Right ventricle myocardium inferior (tissue), 1 donor: ENCODE data around the gene CATSPERD. TPM values are rescaled to one million over a fixed set of nuclear protein-coding genes. Genes with fewer than 3 reads are reported as not detected.

Source experiments
- ATAC-seq: fragments of 200-7000 bp; cut with Tn5 transposase; one replicate; pipeline ENCODE4 v1.9.1; 2020; ENCODE audit warnings: mild to moderate bottlenecking, moderate library complexity
- DNase-seq: peaks from one replicate; pipeline ENCODE4 v3.0.0; 2021; ENCODE audit errors: missing footprints
- intact Hi-C: fragments of 100-400 bp; cut with DNase I; formaldehyde crosslinking; loops from one replicate; pipeline ENCODE4 v1.11.0; 2022
- total RNA-seq: library from RNA; stranded (reverse); fragmentation: NEBNext Ultra II Directional; extraction: Animal tissue kit (Norgen Biotek cat#: 25700); gene quantifications from one replicate; pipeline ENCODE4 v1.2.1, GENCODE V29; 2021
- donor health status: DM: no; HTN: yes; CAD: no; lungs with severe emphysema.

CATSPERD gene
- total RNA-seq, 1 donor from 2014 or later: not detected

DNA sequence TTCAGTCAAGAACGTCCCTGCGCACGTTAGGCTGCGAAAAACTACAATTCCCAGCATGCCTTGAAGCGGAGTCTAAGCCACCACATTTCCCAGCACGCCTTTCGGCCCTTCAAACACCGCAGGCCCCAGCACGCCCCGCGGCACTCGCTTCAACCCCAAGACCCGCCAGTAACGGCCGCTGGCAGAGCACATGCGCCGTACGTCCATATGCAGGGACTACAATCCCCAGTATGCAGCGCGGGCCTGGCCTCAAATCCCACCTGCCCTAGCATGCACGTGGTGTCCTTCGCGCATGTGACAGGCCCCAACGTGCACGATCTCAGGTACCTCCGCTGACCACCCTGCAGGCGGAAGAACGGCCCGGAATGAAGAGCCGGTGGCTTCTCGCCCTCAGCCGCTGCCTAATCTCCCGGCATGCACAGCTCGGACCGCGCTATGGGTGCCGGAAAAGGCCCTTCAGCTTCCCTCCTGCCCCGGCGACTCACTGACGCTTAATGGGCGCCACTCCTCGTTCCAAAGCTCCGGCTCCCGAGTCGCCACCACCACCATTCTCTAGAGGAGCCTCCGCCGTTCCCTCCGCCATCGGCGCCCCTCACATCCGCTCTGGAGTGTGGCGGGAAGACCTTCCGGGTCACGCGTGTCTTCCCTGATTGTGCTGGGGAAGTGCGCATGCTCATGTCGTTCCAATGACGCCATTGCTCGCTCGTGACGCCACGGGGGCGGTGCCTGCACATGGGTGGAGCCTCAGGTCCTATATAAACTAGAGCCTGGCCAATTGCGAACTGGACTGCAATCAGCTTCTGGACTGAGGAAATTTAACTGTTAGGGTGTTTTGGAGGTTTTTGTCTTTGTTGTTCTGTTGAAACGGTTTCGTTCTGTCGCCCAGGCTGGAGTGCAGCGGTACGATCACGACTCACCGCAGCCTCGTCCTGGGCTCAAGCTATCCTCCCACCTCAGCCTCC, 70.4 kb downstream of the CATSPERD start, which contains the start of gene DUS3L:
Gene DUS3L (minus strand): TSS at position 605 of the 962 bp plus-strand sequence. CDS start 22 bp downstream, at position 583.
- peak; percentile 98 for ATAC-seq
- DNase-seq: peak; percentile 98
- intact Hi-C loops: loop anchor here (2.0 kb wide), 1 partner anchor 110 kb away; the partner anchor contains the start of genes HSD11B1L and MICOS13

DNA sequence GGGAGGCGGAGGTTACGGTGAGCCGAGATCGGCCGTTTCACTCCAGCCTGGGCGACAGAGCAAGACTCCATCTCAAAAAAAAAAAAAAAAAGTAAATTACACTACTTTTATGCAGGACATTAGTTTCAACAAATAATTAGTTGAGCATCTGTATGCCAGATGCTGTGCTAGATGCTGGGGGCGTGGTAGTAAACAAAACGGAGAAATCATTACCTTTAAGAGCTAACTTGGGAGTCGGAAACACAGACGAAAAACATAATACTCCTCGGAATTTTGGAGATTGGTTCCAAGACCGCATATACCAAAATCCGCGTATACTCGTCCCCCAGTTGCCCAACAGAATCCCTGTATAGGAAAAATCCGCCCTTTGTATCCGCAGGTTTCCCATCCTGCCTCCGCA, 71.8 kb downstream of the CATSPERD start:
- intact Hi-C loops: no loop called here
- ATAC-seq: no peak
- no peak for DNase-seq

DNA sequence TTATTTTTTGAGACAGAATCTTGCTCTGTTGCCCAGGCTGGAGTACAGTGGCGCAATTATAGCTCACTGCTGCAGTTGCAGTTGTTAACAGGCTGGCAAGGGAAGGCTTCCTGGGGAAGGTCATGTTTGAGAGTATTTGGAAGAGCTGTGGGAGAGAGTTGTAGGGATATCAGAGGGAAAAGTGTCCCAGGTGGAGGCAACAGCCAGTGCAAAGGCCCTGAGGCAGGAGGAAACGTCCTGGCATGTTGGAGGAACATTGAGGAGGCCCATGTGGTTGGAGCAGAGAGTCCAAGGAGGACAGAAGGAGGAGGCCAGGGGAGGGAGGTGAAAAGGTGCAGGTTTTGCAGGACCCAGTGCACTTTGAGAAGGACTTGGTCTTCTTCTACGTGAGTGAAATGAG, 72.8 kb downstream of the CATSPERD start:
- ATAC-seq: no peak
- DNase-seq: no peak
- intact Hi-C loops: no loop called here

DNA sequence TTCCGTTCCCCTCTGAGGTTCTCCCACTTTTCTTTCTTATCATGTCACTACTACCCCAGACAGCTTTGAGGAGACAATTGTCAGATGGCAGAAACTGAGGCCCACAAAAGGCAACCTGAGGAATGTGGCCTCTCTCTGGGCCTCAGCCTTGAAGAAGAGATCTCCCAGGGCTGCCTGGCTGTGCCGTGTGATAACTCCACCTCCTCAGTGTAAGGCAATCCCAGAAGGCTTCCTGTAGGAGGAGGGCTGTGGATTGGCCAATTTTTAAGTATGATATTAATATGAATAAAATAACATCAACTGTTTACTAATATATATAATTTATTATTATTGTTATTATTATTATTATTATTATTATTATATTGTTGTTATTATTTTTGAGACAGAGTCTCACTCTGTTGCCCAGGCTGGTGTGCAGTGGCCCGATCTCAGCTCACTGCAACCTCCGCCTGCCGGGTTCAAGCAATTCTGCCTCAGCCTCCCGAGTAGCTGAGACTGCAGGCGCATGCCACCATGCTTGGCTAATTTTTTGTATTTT, 75.0 kb downstream of the CATSPERD start:
- ATAC-seq (no peak), DNase-seq (no peak)
- intact Hi-C loops: no loop called here

DNA sequence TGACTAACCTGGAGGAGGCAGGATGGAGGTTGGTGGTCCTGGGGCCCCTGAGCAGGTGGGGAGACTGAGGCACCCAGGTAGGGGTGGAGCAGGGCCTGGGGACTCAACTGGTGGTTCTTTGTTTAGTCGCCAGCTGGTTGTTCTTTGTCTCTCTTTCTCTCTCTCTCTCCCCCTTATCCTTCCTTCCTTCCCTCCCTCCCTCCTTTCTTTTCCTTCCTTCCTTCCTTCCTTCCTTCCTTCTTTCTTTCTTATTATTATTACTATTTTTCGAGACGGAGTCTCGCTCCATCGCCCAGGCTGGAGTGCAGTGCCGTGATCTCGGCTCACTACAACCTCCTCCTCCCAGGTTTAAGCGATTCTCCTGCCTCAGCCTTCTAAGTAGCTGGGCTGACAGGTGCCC, 77.8 kb downstream of the CATSPERD start:
- no peak for ATAC-seq
- intact Hi-C loops: no loop called here
- DNase-seq: no peak

DNA sequence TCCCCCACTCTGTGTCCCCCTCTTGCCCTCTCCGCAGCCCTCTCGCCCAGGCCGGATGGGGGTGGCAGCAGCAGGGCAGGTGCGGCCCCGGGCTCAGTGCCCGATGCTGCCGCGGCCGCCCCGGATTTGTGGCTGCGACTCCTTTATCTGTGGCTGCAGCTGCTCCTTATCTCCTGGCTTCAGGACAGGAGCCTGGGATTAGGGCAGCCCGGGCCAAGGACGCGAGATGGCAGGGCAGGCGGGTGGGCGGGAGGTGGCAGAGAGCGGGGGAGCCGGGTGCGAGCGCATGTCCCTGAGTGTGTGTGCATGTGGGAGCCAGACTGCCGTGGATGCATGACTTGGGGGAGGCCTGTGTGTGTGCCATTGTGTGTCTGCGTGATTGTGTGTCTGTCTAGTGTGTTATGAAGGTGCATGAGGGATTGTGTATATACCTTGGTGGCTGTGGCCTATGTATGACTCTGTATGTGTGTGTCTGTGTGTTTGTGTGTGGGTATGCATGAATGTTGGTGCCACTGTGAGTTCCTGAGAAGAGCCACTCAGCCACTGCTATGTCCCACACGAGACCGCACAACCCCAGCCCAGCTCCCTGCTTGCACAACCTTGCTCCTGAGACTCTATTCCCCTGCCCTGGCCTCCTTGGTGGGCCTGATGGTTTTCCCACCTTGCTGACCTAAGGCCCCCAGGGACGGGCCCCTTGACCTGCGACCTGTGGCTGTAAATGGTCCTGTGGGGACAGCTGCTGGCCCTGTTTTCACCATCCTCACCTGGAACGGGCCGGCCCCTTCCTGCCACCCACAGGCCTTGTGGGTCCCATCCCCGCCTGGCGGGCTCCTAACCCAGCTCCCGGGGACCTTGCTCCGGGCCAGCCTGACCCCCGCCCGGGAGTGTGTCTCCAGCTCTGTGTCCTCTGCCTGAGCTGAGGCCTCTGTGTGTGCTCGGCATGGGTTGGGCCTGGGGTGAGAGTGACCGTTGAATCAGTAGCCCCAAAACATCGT, 79.1 kb downstream of the CATSPERD start:
- ATAC-seq: peak; percentile 33
- no peak for DNase-seq
- intact Hi-C loops: no loop called here

DNA sequence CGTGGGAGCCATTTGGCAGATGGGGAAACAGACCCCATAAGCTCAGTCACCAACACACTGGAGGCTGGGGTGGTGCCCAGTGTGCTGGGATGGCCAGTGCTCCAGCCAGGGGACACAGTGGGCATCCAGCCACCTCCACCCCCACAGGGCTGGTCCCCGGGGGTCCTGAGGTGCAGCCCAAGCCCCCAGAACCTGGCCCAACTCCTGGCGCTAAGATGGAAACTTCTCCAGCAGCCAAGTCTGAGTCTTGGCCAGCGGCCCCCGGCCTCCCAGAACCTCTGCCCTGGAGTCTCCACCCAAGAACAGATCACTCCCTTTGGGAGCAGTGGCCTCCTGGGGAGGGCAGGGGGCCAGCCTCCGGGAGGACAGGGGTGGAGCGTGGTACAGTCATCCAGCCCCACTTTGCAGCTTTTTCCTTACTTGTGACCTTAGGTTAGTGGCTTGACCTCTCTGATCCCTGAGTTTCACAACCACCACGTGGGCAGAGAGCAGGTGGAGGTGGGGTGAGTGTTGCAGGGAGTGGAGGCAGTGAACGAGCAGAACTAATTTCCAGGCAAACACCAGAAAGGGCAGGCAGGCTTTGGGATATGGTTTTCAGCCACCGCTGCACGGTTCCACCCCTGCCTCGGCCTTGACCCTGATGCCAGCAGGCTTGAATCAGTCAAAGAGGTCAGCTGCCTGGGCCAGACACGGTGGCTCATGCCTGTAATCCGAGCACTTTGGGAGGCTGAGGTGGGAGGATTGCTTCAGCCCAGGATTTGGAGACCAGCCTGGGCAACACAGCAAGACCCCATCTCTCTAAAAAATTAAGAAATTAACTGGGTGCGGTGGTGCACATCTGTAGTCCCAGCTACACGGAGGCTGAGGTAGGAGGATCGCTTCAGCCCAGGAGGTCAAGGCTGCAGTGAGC, 80.2 kb downstream of the CATSPERD start:
- no peak for ATAC-seq
- intact Hi-C loops: no loop called here
- no peak for DNase-seq

DNA sequence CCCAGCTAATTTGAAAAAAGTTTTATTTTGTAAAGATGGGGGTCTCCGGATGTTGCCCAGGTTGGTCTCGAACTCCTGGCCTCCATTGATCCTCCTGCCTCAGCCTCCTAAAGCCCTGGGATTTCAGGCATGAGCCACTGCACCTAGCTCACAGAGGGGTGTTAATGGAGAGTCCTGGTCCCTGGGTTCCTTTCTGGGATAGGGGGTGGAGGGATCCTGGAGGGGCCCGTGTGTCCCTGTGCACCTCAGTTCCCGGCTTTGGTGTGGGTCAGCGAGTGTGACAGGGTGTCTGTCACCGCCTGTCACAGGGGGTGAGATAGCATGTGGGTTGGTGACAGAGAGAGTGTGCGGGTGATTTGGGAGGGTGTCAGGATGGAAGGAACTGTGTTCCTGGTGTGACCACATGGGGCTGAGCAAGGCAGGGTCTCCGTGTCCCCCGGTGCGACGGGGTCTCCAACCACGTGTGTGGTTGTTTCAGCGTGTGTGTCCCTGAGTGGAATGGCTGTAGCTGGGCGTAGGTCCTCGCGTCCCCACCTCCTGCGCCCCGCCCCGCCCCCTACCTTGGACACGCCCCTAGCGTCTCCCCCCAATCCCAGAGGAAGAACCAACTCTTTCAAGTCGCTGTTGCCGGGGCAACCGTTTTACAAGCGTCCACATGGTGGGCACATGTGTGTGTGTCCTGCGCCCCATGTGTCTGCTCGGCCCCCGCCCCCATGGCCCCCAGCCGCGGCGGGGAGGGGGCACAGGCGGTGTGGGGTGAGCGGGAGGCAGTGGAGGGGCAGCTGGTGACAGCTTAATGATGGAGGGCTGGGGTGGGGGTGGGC, 81.6 kb downstream of the CATSPERD start:
- ATAC-seq (no peak), DNase-seq (no peak)
- intact Hi-C loops: no loop called here

DNA sequence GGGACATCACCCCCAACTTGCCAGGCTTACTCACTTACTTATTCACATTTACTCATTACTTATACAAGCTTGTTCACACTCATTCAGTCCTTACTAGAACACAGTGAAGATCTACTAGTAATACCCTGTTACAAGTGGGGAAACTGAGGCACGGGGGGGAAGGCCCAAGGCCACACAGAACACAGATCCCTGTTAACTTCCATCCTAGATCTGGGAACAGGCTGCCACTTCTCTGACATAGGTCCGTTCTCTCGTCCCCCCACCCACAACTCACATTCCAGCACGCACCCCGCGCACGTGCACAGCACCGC, 83.0 kb downstream of the CATSPERD start:
- ATAC-seq (no peak), DNase-seq (no peak)
- intact Hi-C loops: no loop called here

DNA sequence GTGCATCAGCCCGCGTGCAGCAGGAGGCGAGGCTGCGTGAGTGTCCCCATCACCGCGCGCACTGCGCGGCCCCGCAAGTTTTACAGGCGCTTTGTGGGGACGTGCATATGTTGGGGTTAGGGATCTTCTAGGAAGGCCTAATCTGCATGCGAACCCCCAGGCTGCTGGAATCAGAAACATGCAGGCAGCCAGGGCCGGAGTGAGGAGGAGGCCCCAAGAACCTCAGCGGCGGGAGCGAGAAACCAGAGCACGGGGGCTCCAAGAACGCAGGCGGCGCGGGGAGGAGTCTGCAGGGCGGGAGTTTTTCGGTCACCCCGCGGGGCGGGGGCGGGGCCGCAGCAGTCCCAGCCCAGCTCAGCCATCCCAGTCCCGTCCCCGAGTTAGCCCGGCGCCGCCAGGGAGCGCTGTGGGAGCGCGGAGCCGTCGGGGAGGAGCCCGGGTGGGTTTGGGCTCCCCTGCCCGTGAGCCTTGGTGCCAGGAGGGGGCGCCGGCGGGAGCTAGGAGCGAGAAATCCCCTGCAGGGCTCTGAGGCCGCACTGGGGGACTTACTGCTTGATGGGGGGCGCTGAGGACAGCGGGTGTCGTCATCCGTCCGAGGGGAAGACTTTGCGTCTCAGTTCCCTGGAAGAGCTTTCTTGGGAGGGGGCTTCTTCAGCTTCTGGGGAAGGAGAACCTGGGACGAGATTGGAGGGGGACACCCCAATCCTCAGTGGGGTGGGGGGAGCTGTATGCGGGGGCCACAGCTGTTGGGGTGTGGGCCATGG, 83.5 kb downstream of the CATSPERD start:
- intact Hi-C loops: loop anchor here (1.0 to 2.0 kb wide), 2 partner anchors 23 to 88 kb away; no protein-coding TSS in a partner anchor
- peak; percentile 92 for DNase-seq
- peak; percentile 87 for ATAC-seq

DNA sequence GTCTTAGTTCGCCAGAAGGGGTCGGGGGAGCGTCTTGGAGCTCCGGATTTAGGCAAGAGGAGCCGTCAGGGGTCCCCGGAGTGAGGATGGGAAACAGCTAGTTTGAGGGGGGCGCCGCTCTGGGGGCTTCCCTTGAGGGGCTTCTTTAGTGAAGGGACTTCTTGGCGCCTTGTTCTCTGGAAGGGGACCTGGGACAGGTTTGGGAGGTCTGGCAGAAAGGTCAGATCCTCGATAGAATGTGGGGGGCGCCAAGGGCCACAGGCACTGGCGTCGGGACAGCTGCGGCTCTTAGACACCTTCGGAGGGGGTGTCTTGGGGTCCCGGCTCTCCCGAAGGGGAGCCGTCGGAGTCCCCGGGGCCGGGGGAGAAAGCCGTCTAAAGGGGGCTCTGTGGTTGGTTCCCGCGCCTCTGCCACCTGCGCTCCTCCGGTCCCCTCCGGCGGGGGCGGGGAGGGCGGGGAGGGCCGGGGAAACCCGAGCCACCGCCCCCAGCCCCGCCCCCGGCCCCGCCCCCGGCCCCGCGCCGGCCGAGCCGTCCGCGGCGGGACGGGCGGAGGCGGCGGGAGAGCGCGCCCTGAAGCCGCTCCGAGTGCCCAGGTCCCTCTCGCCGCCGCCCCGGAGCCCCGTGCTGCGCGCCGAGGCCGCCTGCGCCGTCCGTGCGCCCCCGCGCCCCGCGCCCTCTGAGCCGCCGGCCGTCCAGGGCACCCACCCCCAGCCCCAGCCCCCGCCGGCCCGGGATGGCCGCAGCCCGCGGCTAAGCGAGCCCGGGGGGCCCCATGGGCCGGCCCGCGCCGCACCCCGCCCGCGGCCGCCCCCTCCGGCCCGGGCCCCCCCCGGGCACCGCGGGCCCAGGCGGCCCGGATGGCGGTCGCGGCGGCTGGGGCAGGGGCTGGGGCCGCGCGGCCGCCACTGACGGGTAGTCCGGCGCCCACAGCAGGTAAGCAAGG, 84.4 kb downstream of the CATSPERD start, which contains the start of gene NRTN:
Gene NRTN (plus strand): TSS at position 552 of the 946 bp plus-strand sequence. CDS start 19,099 bp downstream, outside the sequence.
- ATAC-seq: peak; percentile 55

DNA sequence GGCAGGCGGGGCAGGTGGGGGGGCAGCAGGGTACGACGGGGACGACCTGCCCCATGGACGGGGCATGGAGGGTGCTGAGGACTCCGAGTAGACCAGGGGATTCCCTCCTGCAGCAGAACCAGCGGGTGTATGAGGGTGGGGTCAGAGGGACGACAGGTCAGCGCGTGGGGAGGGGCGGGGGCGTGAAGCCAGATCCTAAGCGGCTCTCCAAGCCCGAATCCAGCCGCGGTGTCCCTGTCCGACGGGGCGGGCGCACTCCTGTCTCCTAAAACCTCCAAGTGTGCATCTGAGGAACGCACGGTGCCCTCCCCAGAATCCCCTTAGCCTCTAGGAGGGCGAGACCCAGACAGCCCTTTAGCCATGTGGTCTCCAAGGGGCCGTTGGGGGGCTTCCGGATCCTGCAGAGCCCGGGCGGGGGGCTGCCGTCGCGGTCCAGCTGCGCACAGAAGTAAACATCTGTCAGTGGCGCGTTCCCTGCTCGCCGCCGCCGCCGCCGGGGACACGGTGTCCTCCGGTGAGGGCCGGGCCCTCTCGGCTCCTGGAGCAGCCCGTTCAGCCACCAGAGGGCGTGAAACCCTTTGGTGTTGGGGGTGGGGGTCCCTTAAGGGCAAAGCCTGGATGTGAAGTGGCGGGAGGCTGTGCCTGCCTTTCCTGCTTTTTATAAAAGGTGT, 85.2 kb downstream of the CATSPERD start:
- ATAC-seq (peak; percentile 64), DNase-seq (no peak)
- intact Hi-C loops: loop anchor here (1.0 to 2.0 kb wide), 2 partner anchors 21 to 217 kb away; no protein-coding TSS in a partner anchor

More for the DNA sequence above, 84.4 kb downstream of the CATSPERD start, which contains the start of gene NRTN:
- DNase-seq: no peak
- intact Hi-C loops: loop anchor here (1.0 to 2.0 kb wide), 2 partner anchors 22 to 88 kb away; no protein-coding TSS in a partner anchor

DNA sequence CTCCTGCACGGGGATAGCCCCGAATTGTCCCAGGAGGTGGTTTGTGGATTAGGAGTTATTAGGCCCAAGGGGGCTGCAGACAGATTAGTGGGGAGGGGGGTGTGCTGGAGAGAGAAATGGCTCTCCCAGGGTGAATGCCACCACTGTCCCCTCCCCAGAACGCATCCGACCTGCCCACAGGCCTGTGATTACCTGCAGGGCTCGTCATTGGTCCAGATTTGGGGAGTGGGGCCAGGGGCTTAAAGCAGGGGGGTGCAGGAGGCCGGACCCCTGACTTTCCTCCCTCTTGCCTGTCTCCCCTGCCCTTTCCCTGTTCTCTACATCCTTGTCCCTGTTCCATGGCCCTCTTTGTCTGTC, 85.7 kb downstream of the CATSPERD start:
- ATAC-seq: no peak
- no peak for DNase-seq
- intact Hi-C loops: loop anchor here (1.0 kb wide), 1 partner anchor 216 kb away; no protein-coding TSS in a partner anchor

DNA sequence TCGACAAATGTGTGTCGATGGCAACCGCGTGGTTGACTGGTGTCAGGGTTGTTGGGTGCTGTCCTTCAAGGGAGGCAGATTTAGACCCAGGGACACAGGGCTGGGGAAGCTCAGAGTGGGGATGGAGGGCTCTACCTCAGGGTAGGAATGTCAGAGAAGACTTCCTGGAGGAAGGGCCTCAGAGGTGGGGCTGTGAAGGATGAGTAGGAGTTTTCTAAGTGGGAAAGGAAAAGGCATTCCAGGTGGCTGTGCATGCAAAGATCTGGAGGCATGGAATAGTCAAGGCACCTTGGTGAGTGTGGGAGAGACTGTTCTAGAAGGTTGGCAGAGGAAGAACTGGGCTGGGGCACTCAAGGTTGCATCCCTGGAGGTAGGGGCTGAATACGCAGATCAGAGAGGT, 86.5 kb downstream of the CATSPERD start:
- ATAC-seq (no peak), DNase-seq (no peak)
- intact Hi-C loops: loop anchor here (1.0 kb wide), 1 partner anchor 215 kb away; no protein-coding TSS in a partner anchor
